ENCODE measurements around the gene VAT1L. TPM values are rescaled to one million over a fixed set of nuclear protein-coding genes. Genes with fewer than 3 reads are reported as not detected.

Gene VAT1L
- polyA plus RNA-seq, 1 of the 3 experiments (the other 2 are of a cell fraction) = 52.5 TPM

DNA sequence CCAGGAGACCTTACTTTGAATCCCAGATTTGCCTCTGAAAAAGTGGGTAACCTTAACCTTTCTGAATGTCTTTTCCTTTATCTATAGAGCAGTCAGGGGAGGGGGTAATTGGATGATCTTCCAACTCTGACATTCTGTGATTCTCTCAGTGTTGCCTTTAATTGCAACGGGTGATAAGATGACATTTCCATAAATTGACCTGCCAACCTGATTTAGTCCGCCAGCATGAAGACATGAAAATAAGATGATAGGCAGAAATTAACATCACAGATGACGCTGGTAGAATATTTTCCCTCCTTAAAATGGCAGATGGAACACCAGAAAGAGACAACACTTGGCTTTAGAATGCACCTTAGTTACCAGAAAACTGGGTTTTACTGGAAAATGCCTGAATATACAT, 72.6 kb downstream of the VAT1L start:
- 70% methylated on average over 3 of the region's 3 CpGs for WGBS (ENCODE audit: low lambda C conversion rate)
- no peaks in the 10 kb centered on the region for H4K20me1 ChIP-seq (ENCODE audit: insufficient read depth)
- no peak for DNase-seq
- no peaks in the 10 kb centered on the region for H3K9me2 ChIP-seq
- peaks cover 0 to 7% of the 10 kb centered on the region in 2 experiments for H3K36me3 ChIP-seq (replicated peaks in 1 of 2; ENCODE audit: control insufficient read depth in 1 of 2, insufficient read depth in 2 of 2, low read length in 1 of 2)
- no peak overlapping the region for H3K9ac ChIP-seq
- H3K4me1 ChIP-seq (ENCODE audit: control insufficient read depth in 1 of 2, insufficient read depth in 2 of 2, low read depth in 1 of 2, low read length in 1 of 2) = no peaks in the 10 kb centered on the region
- no peaks in the 10 kb centered on the region for H3K27me3 ChIP-seq (ENCODE audit: insufficient read depth)
- H3K9me3 ChIP-seq = no peaks in the 10 kb centered on the region
- no peaks in the 10 kb centered on the region for H3K79me2 ChIP-seq (ENCODE audit: insufficient read depth)
- POLR2A ChIA-PET = no interaction called here
- H3F3A ChIP-seq (replicated peaks; ENCODE audit: insufficient read depth) = no peaks in the 10 kb centered on the region
- TF ChIP-seq FOSL2 (IDR thresholded peaks at IDR 0.05; ENCODE audit: borderline replicate concordance, low read depth) = no peak
- no peak for TF ChIP-seq MXI1 (IDR thresholded peaks at IDR 0.05; ENCODE audit: low read depth, low read length)
- TF ChIP-seq SIN3A (IDR thresholded peaks at IDR 0.05; ENCODE audit: borderline replicate concordance, low read depth, low read length) = no peak
- TF ChIP-seq FOXJ3 (CRISPR knock-in tag; IDR thresholded peaks at IDR 0.05) = no peak
- TF ChIP-seq RXRA (IDR thresholded peaks at IDR 0.05; ENCODE audit: borderline replicate concordance, low read depth) = no peak
- no peak for TF ChIP-seq RCOR1 (IDR thresholded peaks at IDR 0.05; ENCODE audit: low read length)
- TF ChIP-seq FOXM1 (IDR thresholded peaks at IDR 0.05; ENCODE audit: low read depth) = no peak
- TF ChIP-seq SMC3 (IDR thresholded peaks at IDR 0.05; ENCODE audit: low read depth, low read length) = no peak
- no peak for TF ChIP-seq MEF2A (IDR thresholded peaks at IDR 0.05; ENCODE audit: borderline replicate concordance, low read depth)
- TF ChIP-seq, protein P1, sequence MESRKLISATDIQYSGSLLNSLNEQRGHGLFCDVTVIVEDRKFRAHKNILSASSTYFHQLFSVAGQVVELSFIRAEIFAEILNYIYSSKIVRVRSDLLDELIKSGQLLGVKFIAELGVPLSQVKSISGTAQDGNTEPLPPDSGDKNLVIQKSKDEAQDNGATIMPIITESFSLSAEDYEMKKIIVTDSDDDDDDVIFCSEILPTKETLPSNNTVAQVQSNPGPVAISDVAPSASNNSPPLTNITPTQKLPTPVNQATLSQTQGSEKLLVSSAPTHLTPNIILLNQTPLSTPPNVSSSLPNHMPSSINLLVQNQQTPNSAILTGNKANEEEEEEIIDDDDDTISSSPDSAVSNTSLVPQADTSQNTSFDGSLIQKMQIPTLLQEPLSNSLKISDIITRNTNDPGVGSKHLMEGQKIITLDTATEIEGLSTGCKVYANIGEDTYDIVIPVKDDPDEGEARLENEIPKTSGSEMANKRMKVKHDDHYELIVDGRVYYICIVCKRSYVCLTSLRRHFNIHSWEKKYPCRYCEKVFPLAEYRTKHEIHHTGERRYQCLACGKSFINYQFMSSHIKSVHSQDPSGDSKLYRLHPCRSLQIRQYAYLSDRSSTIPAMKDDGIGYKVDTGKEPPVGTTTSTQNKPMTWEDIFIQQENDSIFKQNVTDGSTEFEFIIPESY (IDR thresholded peaks at IDR 0.05; ENCODE audit: borderline replicate concordance, low read depth) = no peak
- TF ChIP-seq ELF1 (IDR thresholded peaks at IDR 0.05) = no peak
- TF ChIP-seq, protein P2, sequence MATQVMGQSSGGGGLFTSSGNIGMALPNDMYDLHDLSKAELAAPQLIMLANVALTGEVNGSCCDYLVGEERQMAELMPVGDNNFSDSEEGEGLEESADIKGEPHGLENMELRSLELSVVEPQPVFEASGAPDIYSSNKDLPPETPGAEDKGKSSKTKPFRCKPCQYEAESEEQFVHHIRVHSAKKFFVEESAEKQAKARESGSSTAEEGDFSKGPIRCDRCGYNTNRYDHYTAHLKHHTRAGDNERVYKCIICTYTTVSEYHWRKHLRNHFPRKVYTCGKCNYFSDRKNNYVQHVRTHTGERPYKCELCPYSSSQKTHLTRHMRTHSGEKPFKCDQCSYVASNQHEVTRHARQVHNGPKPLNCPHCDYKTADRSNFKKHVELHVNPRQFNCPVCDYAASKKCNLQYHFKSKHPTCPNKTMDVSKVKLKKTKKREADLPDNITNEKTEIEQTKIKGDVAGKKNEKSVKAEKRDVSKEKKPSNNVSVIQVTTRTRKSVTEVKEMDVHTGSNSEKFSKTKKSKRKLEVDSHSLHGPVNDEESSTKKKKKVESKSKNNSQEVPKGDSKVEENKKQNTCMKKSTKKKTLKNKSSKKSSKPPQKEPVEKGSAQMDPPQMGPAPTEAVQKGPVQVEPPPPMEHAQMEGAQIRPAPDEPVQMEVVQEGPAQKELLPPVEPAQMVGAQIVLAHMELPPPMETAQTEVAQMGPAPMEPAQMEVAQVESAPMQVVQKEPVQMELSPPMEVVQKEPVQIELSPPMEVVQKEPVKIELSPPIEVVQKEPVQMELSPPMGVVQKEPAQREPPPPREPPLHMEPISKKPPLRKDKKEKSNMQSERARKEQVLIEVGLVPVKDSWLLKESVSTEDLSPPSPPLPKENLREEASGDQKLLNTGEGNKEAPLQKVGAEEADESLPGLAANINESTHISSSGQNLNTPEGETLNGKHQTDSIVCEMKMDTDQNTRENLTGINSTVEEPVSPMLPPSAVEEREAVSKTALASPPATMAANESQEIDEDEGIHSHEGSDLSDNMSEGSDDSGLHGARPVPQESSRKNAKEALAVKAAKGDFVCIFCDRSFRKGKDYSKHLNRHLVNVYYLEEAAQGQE (IDR thresholded peaks at IDR 0.05; ENCODE audit: low read depth, low read length) = no peak
- TF ChIP-seq TEAD4 (IDR thresholded peaks at IDR 0.05; ENCODE audit: borderline replicate concordance, insufficient read depth) = no peak
- no peak for TF ChIP-seq JUND (IDR thresholded peaks at IDR 0.05)
- H3K4me3 ChIP-seq (ENCODE audit: low read depth in 2 of 2, low read length in 1 of 2) = no peak overlapping the region
- H3K4me2 ChIP-seq = no peak overlapping the region
- no peak overlapping the region for H2AFZ ChIP-seq (ENCODE audit: low read depth)
- CTCF ChIA-PET = no interaction called here
- H3K27ac ChIP-seq (ENCODE audit: low read depth in 2 of 2, low read length in 1 of 2) = no peak overlapping the region

DNA sequence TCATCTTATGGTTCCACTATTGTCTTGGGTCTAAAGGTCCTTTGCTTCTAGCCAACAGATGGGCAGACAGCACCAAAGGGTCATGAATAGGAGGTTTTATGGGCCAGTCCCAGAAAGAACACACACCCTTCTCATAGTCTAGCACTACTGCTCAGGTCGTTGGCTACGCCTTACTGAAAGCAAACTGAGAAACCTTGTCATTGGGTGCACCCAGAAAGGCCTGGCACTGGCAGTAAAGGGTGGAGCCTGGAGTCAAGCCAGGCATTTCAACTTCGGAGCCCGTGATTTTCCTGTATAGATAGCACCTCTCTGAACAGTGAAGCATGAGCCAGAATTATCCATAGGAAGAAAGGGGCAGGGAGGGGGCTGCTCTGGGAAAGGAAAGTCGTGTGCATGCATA, 74.9 kb downstream of the VAT1L start:
- ChIA-PET POLR2A (no interaction called here), CTCF (no interaction called here)
- no peak for TF ChIP-seq FOSL2 (IDR thresholded peaks at IDR 0.05; ENCODE audit: borderline replicate concordance, low read depth)
- no peak for TF ChIP-seq EP300 (IDR thresholded peaks at IDR 0.05; ENCODE audit: borderline replicate concordance in 1 of 2, low read depth in 1 of 2, low read length in 1 of 2)
- TF ChIP-seq SIN3A (IDR thresholded peaks at IDR 0.05; ENCODE audit: borderline replicate concordance, low read depth, low read length) = no peak
- TF ChIP-seq GABPA (IDR thresholded peaks at IDR 0.05; ENCODE audit: low read depth) = no peak
- TF ChIP-seq MEF2A (IDR thresholded peaks at IDR 0.05; ENCODE audit: borderline replicate concordance, low read depth) = no peak
- no peak for TF ChIP-seq RCOR1 (IDR thresholded peaks at IDR 0.05; ENCODE audit: low read length)
- TF ChIP-seq, protein P3, sequence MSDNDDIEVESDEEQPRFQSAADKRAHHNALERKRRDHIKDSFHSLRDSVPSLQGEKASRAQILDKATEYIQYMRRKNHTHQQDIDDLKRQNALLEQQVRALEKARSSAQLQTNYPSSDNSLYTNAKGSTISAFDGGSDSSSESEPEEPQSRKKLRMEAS (IDR thresholded peaks at IDR 0.05; ENCODE audit: low read depth) = no peak
- no peak for TF ChIP-seq FOXJ3 (CRISPR knock-in tag; IDR thresholded peaks at IDR 0.05)
- TF ChIP-seq NFIC (IDR thresholded peaks at IDR 0.05; ENCODE audit: borderline replicate concordance) = no peak
- no peak for TF ChIP-seq JUND (IDR thresholded peaks at IDR 0.05)
- TF ChIP-seq RAD21 (IDR thresholded peaks at IDR 0.05; ENCODE audit: low read length) = no peak
- TF ChIP-seq, protein P4, sequence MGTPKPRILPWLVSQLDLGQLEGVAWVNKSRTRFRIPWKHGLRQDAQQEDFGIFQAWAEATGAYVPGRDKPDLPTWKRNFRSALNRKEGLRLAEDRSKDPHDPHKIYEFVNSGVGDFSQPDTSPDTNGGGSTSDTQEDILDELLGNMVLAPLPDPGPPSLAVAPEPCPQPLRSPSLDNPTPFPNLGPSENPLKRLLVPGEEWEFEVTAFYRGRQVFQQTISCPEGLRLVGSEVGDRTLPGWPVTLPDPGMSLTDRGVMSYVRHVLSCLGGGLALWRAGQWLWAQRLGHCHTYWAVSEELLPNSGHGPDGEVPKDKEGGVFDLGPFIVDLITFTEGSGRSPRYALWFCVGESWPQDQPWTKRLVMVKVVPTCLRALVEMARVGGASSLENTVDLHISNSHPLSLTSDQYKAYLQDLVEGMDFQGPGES (IDR thresholded peaks at IDR 0.05; ENCODE audit: low read depth, low read length) = no peak

More for the DNA sequence above, 74.9 kb downstream of the VAT1L start:
- H3K4me1 ChIP-seq (ENCODE audit: control insufficient read depth in 1 of 2, insufficient read depth in 2 of 2, low read depth in 1 of 2, low read length in 1 of 2) = no peaks in the 10 kb centered on the region
- H3K27ac ChIP-seq (ENCODE audit: low read depth in 2 of 2, low read length in 1 of 2) = no peak overlapping the region
- 59% methylated on average over 5 of the region's 5 CpGs for WGBS (ENCODE audit: low lambda C conversion rate)
- no peaks in the 10 kb centered on the region for H3K9me3 ChIP-seq
- no peaks in the 10 kb centered on the region for H3K79me2 ChIP-seq (ENCODE audit: insufficient read depth)
- no peak overlapping the region for H3K4me3 ChIP-seq (ENCODE audit: low read depth in 2 of 2, low read length in 1 of 2)
- H2AFZ ChIP-seq (ENCODE audit: low read depth) = no peak overlapping the region
- H3F3A ChIP-seq (replicated peaks; ENCODE audit: insufficient read depth) = no peaks in the 10 kb centered on the region
- H3K9ac ChIP-seq = no peak overlapping the region
- no peaks in the 10 kb centered on the region for H3K9me2 ChIP-seq
- H3K4me2 ChIP-seq = no peak overlapping the region
- no peaks in the 10 kb centered on the region for H4K20me1 ChIP-seq (ENCODE audit: insufficient read depth)
- peaks cover 0 to 7% of the 10 kb centered on the region in 2 experiments for H3K36me3 ChIP-seq (replicated peaks in 1 of 2; ENCODE audit: control insufficient read depth in 1 of 2, insufficient read depth in 2 of 2, low read length in 1 of 2)
- no peaks in the 10 kb centered on the region for H3K27me3 ChIP-seq (ENCODE audit: insufficient read depth)
- DNase-seq = no peak
